Lung (tissue), 12 donors: Measurements from ENCODE around the gene XIRP2. TPM values are rescaled to one million over a fixed set of nuclear protein-coding genes. Genes with fewer than 3 reads are reported as not detected.
A peak's percentile ranks its signal among the peaks of the same experiment; 100 is the strongest.

ENCODE experiments used
- ATAC-seq: fragments of 200-7000 bp; cut with Tn5 transposase; one replicate; pipeline ENCODE4 v1.9.1; 2020; ENCODE audit warnings: moderate number of reproducible peaks; ENCODE audit not compliant: insufficient read depth, low FRiP score
- DNase-seq, 3 donors: peaks; one replicate each; pipeline ENCODE4 v3.0.0-alpha.2; 2013 to 2017
- H3K27ac ChIP-seq, 2 donors: one replicate each; pipeline ENCODE4 v1.5.1; 2013; ENCODE audit warnings: mild to moderate bottlenecking in 2 of 2, moderate library complexity in 2 of 2, control low read depth in 1 of 2, inconsistent platforms in 1 of 2, low read depth in 1 of 2, low read length in 1 of 2
- H3K27me3 ChIP-seq, 3 donors: one replicate each; pipeline ENCODE4 v1.5.1; 2013; ENCODE audit warnings: low read length in 2 of 3; ENCODE audit not compliant: control insufficient read depth in 3 of 3, insufficient read depth in 3 of 3
- H3K36me3 ChIP-seq, 4 donors: one replicate each; pipeline ENCODE4 v1.5.1; 2013; ENCODE audit warnings: low read length in 4 of 4, mild to moderate bottlenecking in 1 of 4, moderate library complexity in 1 of 4; ENCODE audit not compliant: control insufficient read depth in 4 of 4, insufficient read depth in 4 of 4
- H3K4me1 ChIP-seq, 5 donors: one replicate each; pipeline ENCODE4 v1.5.1; 2013; ENCODE audit warnings: low read length in 5 of 5, mild to moderate bottlenecking in 2 of 5, moderate library complexity in 1 of 5; ENCODE audit not compliant: control insufficient read depth in 5 of 5, insufficient read depth in 5 of 5
- H3K4me3 ChIP-seq: one replicate; pipeline ENCODE4 v1.5.1; 2013; ENCODE audit warnings: mild to moderate bottlenecking, control low read depth, moderate library complexity
- H3K9ac ChIP-seq, 2 donors: one replicate each; pipeline ENCODE4 v1.5.1; 2013; ENCODE audit warnings: low read length in 2 of 2, control low read depth in 1 of 2; ENCODE audit not compliant: insufficient read depth in 1 of 2
- H3K9me3 ChIP-seq, 4 donors: one replicate each; pipeline ENCODE4 v1.5.1; 2013; ENCODE audit warnings: low read length in 3 of 4, mild to moderate bottlenecking in 1 of 4, moderate library complexity in 1 of 4; ENCODE audit not compliant: control insufficient read depth in 4 of 4, insufficient read depth in 3 of 4
- CTCF ChIP-seq: IDR thresholded peaks from 2 replicates; pipeline ENCODE4 v1.5.1; 2012; ENCODE audit warnings: mild to moderate bottlenecking; ENCODE audit errors: control extremely low read depth, extremely low read depth
- WGBS, 2 donors: extraction: QIAGEN DNeasy Blood & Tissue Kit; methylation state at CpG; one replicate each; pipeline ENCODE4 v1.1.7; 2013; 5-methylcytosine and 5-hydroxymethylcytosine counted together
- polyA plus RNA-seq, 2 donors: library from polyadenylated mRNA; stranded (reverse); fragments of 200-250 nt; gene quantifications; one replicate each; pipeline ENCODE4 v1.2.1, GENCODE V29; 2013
- total RNA-seq, 2 donors: library from RNA; depleted of rRNA in 1 of 2; stranded (reverse); fragments of >200 nt in 1 of 2; gene quantifications; one replicate each; pipeline ENCODE4 v1.2.1, GENCODE V29; 2014 to 2021
- donor health status: control.
- donor health status: control.
- donor health status: Bipolar disorder and iron deficiency.
- donor health status: healthy.
- donor health status: DM: yes; HTN: yes; CAD: no.

Gene XIRP2
- total and polyA plus RNA-seq, 4 donors = 0.11 to 0.46 (median 0.14) TPM; not detected in 1

GRCh38 chr2:167289651-167290410 is 401.6 kb downstream of the XIRP2 start:
- no peak for ATAC-seq
- TF ChIP-seq CTCF = no peak
- Histone ChIP-seq H3K27ac (no peak overlapping the region), H3K27me3 (peaks cover 0 to 28% (median 2%) of the 10 kb centered on the region in 3 donors), H3K36me3 (no peaks in the 10 kb centered on the region), H3K9ac (no peak overlapping the region), H3K4me1 (peaks cover 0 to 13% (median 6%) of the 10 kb centered on the region in 5 donors), H3K9me3 (no peaks in the 10 kb centered on the region), H3K4me3 (no peak overlapping the region)
- 71 to 82% methylated on average over 1 of the region's 1 CpG for WGBS, 2 donors
- no peak for DNase-seq

- WGBS, 2 donors = 1% methylated on average over 54 to 79 of the region's 79 CpGs
- TF ChIP-seq CTCF = no peak
- Histone ChIP-seq H3K9ac (peak within 1 kb of the TSS in 1 of 2 donors; percentile 44), H3K27me3 (peaks cover 0 to 39% (median 9%) of the 10 kb centered on the region in 3 donors), H3K27ac (peak within 1 kb of the TSS; percentile 62 to 63), H3K4me1 (peaks cover 0 to 13% (median 6%) of the 10 kb centered on the region in 5 donors), H3K36me3 (no peaks in the 10 kb centered on the region), H3K4me3 (peak within 1 kb of the TSS; percentile 57), H3K9me3 (no peaks in the 10 kb centered on the region)
- peak; percentile 96 to 98 (median 96) for DNase-seq
- ATAC-seq = peak; percentile 96
Measured at GRCh38 chr2:167292430-167293171, 404.3 kb downstream of the XIRP2 start, which contains the start of gene B3GALT1. B3GALT1 (plus strand) TSS chr2:167293001.

- Histone ChIP-seq H3K9me3 (no peaks in the 10 kb centered on the region), H3K4me1 (peaks cover 0 to 13% (median 6%) of the 10 kb centered on the region in 5 donors), H3K9ac (no peak overlapping the region), H3K27me3 (peaks cover 0 to 36% (median 9%) of the 10 kb centered on the region in 3 donors), H3K4me3 (peak overlapping the region; percentile 57), H3K36me3 (no peaks in the 10 kb centered on the region), H3K27ac (no peak overlapping the region)
- WGBS, 2 donors = 0 to 1% methylated on average over 48 to 68 of the region's 68 CpGs
- no peak for TF ChIP-seq CTCF
- ATAC-seq (no peak), DNase-seq (peak; percentile 37 to 46 (median 41))
Measured at GRCh38 chr2:167293172-167293781, 405.0 kb downstream of the XIRP2 start.
